ENCODE measurements around the gene CENPH. TPM values are rescaled to one million over a fixed set of nuclear protein-coding genes. Genes with fewer than 3 reads are reported as not detected.
"Not testable (repeated sequence)": the region's sequence is repeated elsewhere in the genome, so short reads cannot be mapped to it uniquely, and the experiment has no call there.

CENPH gene
- total RNA-seq, 1 donor from 2014 or later: 2.3 TPM

- no peak for DNase-seq (ENCODE audit: low spot score)
Measured at GRCh38 chr5:69245031-69245430, 55.6 kb downstream of the CENPH start.

GRCh38 chr5:69248019-69248418 is 58.6 kb downstream of the CENPH start:
- DNase-seq (ENCODE audit: low spot score): no peak

- DNase-seq (ENCODE audit: low spot score): no peak
Measured at GRCh38 chr5:69250593-69250992, 61.2 kb downstream of the CENPH start.

GRCh38 chr5:69252437-69252836 is 63.1 kb downstream of the CENPH start:
- no peak for DNase-seq (ENCODE audit: low spot score)

DNA sequence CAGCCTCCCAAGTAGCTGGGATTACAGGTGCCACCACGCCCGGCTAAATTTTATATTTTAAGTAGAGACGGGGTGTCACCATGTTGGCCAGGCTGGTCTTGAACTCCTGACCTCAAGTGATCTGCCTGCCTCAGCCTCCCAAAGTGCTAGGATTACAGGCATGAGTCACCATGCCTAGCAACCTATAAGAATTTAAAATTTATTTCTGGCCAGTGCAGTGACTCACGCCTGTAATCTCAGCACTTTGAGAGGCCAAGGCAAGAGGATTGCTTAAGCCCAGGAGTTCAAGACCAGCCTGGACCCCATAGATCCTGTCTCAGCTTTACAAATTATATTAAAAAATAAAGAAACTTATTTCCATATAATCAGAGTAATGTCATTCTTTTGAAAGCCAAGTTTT is 66.6 kb downstream of the CENPH start:
- DNase-seq (ENCODE audit: low spot score): not testable (repeated sequence)

GRCh38 chr5:69257577-69257976 is 68.2 kb downstream of the CENPH start:
- DNase-seq (ENCODE audit: low spot score): no peak

Other genes with a start within 250 kb of the CENPH start
- gene SLC30A5, start 95.6 kb upstream of the CENPH start, total RNA-seq: 44.8 TPM
- gene CCNB1, start 22.4 kb upstream of the CENPH start, total RNA-seq: 4.9 TPM
- gene CDK7, start 45.3 kb downstream of the CENPH start, total RNA-seq: 20.1 TPM
- 8.2 TPM for gene CCDC125, start 143.2 kb downstream of the CENPH start, total RNA-seq
- 44.9 TPM for gene AK6, start 179.9 kb downstream of the CENPH start, total RNA-seq
- gene TAF9, start 179.9 kb downstream of the CENPH start, total RNA-seq: 62.1 TPM
- 18.4 TPM for gene RAD17, start 180.2 kb downstream of the CENPH start, total RNA-seq
- 0.58 TPM for gene MARVELD2, start 225.5 kb downstream of the CENPH start, total RNA-seq

All from mesenteric fat pad (tissue), 1 donor.